NCI-H2081 (cell line): ENCODE data around the gene SEC24C.
A peak's percentile ranks its signal among the peaks of the same experiment; 100 is the strongest.
"Not testable (repeated sequence)": the region's sequence is repeated elsewhere in the genome, so short reads cannot be mapped to it uniquely, and the experiment has no call there.

ENCODE experiments used
- DNase-seq, 2 experiments: peaks; one replicate each; lab custom pipeline; 2025; lab: John Stamatoyannopoulos, UW

The SEC24C gene

DNA sequence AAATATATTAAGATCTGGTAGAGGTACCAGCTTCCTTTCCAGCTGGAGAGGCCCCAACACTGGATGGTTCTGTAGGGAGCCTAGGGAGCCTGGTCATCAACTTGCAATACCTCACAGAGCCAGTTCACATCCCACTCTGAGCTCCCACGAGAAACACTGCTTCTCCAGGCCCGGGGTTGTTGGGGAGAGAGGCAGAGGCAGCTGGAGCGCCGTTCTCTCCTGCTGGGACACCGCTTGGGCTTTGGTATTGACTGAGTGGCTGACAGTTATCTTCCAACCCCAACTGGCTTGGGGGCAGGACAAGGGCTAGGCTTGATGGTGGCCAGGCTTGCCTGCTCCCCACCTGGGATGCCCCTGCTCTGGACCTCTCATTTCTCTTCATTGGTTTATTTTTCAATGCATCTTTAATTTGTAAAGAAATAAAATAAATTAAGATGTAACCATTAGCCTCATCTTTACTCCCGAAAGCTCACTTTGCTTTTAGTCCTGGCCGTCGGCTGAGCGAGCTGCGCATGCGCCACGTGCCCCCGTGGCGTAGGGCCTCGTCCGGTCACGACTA is 27.6 kb downstream of the SEC24C start:
- DNase-seq, result peak; percentile 48 to 56

DNA sequence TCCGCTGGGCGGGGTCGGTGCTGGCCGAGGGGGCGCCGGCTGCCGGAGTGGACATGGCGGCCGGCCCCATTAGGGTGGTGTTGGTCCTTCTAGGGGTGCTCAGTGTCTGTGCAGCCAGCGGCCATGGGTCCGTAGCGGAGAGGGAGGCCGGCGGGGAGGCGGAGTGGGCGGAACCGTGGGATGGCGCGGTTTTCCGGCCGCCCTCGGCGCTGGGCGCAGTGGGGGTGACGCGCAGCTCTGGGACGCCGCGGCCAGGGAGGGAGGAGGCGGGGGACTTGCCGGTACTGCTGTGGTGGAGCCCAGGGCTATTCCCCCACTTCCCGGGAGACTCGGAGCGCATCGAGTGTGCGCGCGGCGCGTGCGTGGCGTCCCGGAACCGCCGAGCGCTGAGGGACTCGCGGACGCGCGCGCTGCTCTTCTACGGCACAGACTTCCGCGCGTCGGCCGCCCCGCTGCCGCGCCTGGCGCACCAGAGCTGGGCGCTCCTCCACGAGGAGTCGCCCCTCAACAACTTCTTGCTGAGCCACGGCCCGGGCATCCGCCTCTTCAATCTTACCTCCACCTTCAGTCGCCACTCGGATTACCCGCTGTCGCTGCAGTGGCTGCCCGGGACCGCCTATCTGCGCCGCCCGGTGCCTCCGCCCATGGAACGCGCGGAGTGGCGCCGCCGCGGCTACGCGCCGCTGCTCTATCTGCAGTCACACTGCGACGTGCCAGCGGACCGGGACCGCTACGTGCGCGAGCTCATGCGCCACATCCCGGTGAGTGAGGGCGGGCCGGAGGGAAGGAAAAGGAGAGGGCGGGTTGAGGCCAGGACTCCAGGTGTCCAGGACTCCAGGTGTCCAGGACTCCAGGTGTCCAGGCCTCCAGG is 28.3 kb downstream of the SEC24C start:
- peak; percentile 48 to 65 for DNase-seq

DNA sequence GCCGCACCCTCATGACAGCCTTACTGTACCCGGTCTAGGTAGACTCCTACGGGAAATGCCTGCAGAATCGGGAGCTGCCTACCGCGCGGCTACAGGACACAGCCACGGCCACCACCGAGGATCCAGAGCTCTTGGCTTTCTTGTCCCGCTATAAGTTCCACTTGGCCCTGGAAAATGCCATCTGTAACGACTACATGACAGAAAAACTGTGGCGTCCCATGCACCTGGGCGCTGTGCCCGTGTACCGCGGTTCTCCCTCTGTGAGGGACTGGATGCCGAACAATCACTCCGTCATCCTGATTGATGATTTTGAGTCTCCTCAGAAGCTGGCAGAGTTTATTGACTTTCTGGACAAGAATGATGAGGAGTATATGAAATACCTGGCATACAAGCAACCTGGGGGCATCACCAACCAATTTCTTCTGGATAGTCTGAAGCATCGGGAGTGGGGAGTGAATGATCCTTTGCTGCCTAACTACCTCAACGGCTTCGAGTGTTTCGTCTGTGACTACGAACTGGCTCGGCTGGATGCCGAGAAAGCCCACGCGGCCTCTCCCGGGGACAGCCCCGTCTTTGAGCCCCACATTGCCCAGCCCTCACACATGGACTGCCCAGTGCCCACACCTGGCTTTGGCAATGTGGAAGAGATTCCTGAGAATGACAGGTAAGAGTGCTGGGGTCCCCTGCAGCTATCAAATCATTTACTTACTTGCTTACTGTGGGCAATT is 29.1 kb downstream of the SEC24C start:
- peak in 1 of 2 experiments; percentile 6 for DNase-seq

DNA sequence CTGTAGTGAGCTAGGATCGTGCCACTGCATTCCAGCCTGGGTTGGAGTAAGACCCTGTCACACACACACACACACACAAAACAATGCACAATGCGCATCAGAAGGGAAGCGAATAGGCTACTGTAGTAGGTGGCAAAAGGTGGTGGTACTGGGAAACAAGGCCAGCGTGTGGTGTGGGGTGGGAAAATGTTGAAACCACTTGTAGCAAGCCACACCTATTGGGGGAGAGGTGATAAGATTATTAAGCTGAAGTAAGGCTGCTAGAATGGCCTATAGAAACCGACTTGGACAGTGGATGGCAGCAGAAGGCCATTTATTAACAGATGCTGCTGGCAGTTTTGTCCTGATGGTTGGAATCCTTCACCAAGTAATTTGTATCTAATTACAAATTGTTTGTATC is 30.5 kb downstream of the SEC24C start:
- peak in 1 of 2 experiments; percentile 1 for DNase-seq

DNA sequence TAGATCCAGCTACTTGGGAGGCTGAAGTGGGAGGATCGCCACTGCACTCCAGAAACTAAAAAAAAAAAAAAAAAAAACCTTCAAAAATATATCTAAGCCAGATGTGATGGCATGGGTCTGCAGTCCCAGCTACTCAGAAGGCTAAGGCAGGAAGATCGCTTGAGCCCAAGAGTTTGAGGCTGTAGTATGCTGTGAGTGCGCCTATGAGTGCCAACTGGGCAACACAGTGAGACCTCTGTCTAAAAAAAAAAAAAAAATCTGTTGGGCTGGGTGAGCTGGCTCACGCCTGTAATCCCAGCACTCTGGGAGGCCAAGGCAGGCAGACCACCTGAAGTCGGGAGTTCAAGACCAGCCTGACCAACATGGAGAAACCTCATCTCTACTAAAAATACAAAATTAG is 34.8 kb downstream of the SEC24C start:
- no peak for DNase-seq

DNA sequence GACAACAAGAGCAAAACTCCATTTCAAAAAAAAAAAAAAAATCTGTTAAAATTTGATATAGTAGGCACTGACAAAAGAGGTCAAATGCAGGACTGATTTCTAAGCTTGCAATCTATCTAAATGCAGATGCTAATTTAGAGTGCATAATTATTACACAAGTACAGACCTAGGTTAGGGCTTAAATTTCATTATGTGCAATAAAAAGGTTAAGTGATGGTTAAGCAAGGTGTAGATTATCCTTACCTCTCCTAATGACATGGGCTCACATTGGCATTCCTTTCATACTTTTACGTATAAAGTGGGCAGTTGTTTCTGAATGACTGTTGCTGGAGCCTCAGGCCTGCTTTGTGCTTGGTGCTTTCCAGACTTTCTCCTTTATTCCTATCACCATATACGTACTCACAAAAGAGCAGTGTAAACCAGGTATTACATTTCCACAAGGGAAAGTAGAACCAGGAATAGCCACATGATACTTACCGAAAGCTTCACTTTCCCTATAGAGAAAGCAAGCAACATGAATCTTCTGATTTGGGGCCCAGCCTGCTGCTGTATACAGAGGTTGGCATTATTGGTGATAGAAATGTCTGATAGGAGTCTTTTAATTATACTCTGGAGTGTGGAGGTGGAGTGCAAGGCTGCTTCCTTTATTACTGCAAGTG is 35.5 kb downstream of the SEC24C start:
- DNase-seq, result no peak

DNA sequence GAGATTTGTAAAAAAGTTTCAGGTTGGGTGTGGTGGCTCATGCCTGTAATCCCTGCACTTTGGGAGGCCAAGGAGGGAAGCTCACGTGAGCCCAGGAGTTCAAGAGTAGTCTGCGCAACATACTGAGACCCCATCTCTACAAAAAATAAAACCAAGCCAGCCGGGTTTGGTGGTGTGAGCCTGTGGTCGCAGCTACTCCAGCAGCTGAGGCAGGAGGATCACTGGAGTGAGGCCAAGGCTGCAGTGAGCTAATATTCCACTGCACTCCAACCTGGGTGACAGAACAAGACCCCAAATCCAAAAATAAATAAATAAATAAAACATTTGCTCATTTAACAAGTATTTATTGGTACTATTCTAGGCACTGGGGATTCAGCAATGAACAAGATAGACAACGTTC is 36.1 kb downstream of the SEC24C start:
- DNase-seq, result no peak

DNA sequence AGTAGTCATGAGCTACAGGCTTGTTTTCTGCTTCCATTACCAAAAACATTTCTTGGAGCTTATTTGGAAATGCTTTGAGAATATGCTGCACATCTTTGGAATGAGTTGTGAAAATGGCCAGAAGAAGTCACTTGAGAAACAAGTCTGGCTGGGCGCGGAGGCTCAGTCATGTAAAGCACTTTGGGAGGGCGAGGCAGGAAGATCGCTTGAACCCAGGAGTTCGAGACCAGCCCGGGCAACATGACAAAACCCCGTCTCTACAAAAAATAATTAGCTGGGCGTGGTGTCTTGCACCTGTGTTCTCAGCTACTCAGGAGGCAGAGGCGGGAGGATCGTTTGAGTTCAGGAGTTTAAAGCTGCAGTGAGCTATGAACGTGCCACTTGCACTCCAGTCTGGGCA is 36.8 kb downstream of the SEC24C start:
- peak in 1 of 2 experiments; percentile 36 for DNase-seq

DNA sequence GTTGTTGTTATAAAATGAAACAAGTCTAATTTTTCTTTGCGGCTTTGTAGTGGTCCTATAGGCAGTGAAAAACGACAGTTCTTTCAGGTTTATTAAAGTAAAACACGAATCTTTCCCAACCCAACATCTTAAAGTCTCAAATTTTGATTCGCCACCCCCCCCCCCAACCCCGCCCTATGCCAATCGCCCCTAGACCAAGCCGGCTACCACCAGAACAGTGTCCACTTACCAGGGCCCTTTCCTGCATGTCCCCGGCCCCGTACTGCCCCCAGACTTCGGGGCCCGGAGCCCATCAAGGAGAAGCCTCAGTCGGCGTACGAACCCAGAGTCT is 37.3 kb downstream of the SEC24C start:
- no peak for DNase-seq

DNA sequence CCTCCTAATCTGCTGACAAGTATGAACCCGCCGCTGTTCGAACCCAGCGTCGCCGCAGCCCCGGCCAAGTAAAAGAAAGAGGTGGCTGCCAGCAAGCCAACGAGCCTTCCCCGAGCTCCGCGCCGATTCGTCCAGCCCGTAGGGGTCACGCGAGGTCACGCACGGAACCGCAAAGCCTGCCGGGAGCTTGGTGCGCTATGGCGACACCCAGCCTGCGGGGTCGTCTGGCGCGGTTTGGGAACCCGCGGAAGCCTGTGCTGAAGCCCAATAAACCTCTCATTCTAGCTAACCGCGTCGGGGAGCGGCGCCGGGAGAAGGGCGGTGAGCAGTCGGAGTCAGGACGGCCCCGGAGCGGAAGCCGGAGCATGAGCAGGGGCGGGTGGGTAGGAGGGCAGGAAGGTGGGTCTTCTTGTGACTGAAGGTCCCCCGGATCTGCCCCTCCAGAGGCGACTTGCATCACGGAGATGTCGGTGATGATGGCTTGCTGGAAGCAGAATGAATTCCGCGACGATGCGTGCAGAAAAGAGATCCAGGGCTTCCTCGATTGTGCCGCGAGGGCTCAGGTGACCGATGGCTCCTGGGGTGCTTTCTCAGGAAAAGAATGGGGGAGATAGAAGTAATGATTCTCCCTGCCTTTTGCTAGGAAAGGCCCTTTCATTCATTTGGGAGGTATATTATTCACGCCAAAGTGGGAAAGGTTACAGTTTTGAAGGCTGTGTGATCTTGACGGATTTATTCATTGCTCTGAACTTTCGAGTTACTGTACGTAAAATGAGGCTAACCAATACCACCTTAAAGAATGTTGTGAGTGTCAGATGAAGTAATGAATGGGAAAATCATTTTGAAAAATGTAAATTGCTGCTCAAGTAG is 37.9 kb downstream of the SEC24C start, which contains the start of gene CHCHD1:
Gene CHCHD1 (plus strand): TSS at position 170 of the 870 bp plus-strand sequence. CDS start 28 bp downstream, at position 198.
- DNase-seq, result peak; percentile 72 to 82

DNA sequence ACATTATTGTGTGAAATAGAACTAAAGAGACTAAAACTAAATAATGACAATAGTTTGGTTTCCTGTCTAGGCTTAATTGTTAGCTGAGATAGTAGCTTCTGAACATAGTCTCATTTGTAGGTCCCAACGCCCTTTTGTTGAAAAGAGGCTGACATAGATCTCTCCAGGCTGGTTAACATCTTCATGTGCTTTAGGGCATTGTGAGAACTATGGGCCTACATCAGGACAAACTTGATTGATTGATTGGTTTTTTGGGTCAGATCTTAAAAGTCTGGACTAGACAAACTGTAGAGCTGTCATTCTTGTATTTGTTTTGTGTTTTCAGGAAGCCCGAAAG is 38.5 kb downstream of the SEC24C start:
- no peak for DNase-seq

DNA sequence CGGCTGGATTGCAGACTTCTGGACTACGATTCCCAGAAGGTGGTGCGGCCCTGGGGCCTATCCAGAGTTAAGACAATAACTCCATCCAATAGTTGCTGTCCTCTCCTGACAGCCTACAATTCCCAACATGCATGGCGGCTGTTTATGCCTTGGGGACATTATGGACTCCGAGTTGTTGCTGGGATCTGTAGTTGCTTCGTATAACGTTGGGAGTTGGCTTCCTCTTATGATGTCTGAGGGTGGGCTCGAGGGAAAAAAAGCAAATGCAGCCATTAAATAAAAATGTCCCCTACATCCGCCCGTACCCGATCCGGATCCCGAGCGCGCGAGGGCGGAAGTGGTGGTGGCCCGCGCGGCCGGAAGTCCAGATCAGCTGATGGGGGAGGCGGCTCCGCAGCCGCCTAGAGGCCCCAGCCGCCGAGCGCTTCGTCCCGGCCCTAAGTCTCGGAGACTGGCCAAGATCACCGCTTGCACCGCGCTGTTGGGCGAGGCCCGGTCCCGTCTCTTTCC is 41.1 kb downstream of the SEC24C start, which contains the start of gene ZSWIM8:
Gene ZSWIM8 (plus strand): TSS at position 396 of the 510 bp plus-strand sequence. CDS start 273 bp downstream, outside the sequence.
- DNase-seq, result peak; percentile 73 to 91

DNA sequence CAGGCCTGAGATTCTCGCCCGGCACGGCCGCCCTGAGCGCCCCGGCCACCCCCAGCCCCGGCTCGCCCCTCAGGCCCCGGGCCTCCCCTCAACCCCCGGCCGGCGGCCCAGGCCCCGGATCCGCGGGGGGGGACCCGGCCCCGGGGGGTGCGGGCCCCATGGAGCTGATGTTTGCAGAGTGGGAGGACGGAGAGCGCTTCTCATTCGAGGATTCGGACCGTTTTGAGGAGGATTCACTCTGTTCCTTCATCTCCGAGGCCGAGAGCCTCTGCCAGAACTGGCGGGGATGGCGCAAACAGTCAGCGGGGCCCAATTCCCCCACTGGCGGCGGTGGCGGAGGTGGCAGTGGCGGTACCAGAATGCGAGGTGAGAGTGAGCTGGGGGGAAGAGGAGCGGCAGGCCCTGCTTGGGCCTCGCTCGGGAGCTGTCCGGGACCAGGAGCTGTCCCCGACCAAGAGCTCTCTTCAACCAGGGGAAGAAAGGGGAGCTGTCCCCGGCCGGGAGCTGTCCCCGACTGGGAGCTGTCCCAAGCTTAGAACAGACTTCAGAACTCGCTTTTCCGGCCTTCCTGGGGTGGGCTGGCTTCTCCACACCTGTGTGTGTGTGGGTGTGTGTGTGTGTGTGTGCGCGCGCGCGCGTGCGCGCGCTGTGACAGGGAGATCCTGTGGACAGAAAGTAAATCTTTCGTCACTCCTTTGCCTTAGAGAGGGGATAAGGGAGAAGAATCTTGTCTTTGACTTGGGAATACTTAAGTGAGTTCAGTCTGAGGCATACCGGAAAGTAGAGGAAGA is 41.7 kb downstream of the SEC24C start:
- peak in 1 of 2 experiments; percentile 7 for DNase-seq

DNA sequence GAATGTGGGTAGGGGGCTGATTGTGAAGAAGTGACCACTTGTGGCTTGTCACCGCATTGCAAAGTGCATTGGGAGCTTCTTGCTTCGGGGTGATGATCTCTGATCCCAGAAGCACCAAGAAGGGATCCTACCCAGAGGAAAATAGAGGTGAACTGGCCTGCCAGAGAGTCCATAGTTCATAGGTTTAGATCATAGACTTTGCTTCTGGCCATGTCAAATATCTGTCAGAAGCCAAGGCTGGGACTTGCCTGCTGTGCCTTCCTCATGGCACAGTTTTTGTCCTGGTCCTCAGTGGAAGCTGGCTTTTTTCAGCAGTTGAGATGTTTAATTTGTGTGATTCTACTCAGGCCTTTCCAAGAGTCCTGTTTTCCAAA is 42.3 kb downstream of the SEC24C start:
- DNase-seq, result no peak

DNA sequence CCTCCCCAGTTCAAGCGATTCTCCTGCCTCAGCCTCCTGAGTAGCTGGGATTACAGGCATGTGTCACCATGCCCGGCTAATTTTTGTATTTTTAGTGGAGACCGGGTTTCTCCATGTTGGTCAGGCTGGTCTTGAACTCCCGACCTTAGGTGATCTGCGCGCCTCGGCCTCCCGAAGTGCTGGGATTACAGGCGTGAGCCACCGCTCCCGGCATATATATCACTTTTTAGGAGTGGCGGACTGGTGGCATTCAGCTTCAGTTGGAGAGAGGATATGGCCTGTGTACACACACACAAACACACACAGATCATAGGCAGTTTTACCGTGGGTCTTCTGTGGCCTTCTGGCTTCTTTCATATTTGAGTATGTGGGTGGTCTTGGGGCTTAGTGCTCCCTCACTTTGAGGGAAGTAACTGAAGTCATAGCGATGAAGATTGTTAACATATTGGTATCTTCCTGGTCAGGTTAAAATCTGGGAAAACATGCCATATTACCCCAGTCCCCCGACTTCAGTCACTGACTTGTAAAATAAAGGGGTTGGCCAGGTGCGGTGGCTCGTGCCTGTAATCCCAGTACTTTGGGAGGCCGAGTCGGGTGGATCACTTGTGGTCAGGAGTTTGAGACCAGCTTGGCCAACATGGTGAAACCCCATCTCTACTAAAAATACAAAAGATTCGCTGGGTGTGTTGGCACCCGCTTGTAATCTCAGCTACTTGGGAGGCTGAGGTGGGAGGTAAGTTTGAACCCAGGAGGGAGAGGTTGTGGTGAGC is 43.0 kb downstream of the SEC24C start:
- DNase-seq, result not testable (repeated sequence)

DNA sequence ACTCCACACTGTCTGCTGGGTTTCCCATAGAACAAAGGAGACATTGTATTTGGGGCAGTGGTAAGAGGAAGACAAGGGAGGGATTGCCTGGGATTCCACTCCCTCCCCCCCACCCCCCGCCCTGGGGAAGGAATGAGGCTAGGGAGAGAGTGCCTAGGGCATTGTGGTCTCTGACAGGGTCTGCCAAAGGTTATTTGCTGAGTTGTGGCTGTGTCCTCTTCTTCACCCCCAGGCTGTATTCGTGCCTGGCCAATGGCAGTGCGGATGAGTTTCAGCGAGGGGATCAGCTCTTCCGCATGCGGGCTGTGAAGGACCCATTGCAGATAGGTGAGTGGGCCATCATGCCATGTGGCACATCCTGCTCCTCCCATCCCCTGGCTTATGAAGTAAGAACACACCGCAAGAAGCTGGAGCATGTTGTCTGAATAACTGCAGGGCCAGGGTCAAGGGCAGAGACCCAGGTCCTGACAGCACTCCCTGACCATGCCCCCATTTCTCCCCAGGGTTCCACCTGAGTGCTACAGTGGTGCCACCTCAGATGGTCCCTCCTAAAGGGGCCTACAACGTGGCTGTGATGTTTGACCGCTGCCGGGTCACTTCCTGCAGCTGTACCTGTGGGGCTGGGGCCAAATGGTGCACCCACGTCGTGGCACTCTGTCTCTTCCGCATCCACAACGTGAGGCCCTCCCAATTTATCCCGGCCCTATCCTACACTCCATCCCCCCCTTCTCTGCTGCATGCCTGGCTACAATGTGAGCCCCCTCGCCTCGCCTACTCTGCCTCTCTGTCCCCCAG is 44.9 kb downstream of the SEC24C start:
- no peak for DNase-seq

DNA sequence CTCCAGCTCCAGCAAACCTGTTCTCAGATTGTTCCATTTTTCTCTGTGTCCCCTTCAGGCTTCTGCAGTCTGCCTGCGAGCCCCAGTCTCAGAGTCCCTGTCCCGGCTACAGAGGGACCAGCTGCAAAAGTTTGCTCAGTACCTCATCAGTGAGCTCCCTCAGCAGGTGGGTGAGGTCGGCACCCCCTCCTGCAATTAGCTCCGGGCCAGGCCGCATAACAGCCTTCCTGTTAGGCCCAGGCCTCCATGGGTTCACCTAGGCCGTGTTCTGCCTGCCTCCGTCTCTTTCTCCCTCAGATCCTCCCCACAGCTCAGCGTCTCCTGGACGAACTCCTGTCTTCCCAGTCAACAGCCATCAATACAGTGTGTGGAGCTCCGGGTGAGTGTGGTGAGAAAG is 45.5 kb downstream of the SEC24C start:
- DNase-seq, result no peak

DNA sequence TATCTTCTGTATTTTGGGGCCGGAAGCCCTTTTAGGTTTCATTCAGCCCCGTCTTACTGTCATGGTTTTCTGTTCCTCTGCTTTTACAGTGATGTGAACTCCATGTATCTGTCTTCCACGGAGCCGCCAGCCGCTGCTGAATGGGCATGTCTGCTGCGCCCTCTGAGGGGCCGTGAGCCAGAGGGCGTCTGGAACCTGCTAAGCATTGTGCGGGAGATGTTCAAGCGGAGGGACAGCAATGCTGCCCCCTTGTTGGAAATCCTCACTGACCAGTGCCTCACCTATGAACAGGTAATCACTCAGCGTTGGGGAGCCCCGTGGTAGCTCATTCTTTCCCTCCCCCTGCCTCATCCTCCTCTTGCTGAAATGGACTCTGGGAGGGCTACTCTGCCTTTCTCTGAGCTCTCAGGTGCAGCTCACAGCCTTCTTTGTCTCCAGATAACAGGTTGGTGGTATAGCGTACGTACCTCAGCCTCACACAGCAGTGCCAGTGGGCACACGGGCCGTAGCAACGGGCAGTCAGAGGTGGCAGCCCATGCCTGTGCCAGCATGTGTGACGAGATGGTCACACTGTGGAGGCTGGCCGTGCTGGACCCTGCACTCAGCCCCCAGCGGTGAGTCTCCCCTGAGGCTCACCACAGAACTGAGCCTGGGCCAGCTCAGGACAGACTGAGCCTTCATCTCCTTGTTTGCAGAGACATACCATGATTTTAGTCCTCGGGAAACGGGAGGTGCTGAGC is 46.9 kb downstream of the SEC24C start:
- no peak for DNase-seq
